ENCODE data around the gene HIVEP3. TPM values are rescaled to one million over a fixed set of nuclear protein-coding genes. Genes with fewer than 3 reads are reported as not detected.

Gene HIVEP3
- total RNA-seq, 1 donor from 2014 or later, result 1.2 TPM

DNA sequence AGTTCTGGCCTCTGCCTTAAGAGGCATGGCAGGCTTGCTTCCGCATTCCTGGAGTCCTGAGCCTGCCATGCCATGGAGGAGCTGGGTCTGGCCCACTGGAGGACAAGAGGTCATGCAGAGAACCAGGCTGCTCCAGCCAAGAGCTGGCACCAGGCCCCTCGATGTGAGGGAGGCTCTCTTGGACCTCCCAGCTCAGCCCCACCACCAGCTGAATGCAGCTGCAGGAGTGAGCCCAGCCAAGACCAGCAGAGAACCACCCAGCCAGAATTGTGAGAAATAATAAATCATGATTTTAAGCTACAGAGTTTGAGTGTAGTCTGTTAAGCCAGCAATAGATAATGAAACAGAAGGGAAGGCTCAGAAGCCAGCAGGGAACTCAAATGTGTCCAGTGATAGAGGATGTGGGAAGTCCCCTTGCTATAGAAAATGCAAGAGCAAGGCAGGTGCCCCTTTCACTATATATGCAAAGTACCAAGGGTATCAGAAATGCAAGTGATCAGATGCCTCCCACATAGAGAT is 118.4 kb downstream of the HIVEP3 start:
- DNase-seq (ENCODE audit: low read depth, low spot score), result no peak
- H3K36me3 Mint-ChIP-seq (ENCODE audit: low read depth), result no peaks in the 10 kb centered on the region
- TF ChIP-seq, protein P1, sequence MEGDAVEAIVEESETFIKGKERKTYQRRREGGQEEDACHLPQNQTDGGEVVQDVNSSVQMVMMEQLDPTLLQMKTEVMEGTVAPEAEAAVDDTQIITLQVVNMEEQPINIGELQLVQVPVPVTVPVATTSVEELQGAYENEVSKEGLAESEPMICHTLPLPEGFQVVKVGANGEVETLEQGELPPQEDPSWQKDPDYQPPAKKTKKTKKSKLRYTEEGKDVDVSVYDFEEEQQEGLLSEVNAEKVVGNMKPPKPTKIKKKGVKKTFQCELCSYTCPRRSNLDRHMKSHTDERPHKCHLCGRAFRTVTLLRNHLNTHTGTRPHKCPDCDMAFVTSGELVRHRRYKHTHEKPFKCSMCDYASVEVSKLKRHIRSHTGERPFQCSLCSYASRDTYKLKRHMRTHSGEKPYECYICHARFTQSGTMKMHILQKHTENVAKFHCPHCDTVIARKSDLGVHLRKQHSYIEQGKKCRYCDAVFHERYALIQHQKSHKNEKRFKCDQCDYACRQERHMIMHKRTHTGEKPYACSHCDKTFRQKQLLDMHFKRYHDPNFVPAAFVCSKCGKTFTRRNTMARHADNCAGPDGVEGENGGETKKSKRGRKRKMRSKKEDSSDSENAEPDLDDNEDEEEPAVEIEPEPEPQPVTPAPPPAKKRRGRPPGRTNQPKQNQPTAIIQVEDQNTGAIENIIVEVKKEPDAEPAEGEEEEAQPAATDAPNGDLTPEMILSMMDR (conservative IDR thresholded peaks at IDR 0.05), result no peak
- no peak overlapping the region for H3K4me3 Mint-ChIP-seq
- H3K27ac Mint-ChIP-seq (ENCODE audit: unreplicated experiment), result no peak overlapping the region
- H3K4me1 Mint-ChIP-seq, result no peaks in the 10 kb centered on the region
- H3K27me3 Mint-ChIP-seq (ENCODE audit: low read depth), result no peaks in the 10 kb centered on the region
- no peaks in the 10 kb centered on the region for H3K9me3 Mint-ChIP-seq

DNA sequence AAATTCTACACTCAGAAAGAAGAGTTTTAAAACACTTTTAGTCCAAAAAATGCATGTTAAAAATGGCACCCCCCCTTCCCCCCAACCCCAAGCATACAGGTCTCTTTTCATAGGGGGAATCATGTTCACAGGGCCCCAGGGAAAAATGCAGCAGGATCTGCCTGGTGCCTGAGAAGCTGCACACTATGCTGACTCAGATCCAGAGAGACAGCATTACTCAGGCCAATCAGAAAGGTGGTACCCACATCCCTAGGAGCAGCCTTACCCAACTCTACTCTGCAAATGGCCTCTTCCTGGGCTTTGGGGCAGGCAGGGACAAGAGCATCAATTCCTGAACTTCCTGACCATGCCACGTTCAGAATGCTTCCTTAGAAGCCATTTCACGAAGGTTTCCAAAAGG is 119.0 kb downstream of the HIVEP3 start:
- no peak overlapping the region for H3K4me3 Mint-ChIP-seq
- H3K36me3 Mint-ChIP-seq (ENCODE audit: low read depth), result no peaks in the 10 kb centered on the region
- DNase-seq (ENCODE audit: low read depth, low spot score), result no peak
- H3K4me1 Mint-ChIP-seq, result no peaks in the 10 kb centered on the region
- no peak overlapping the region for H3K27ac Mint-ChIP-seq (ENCODE audit: unreplicated experiment)
- H3K27me3 Mint-ChIP-seq (ENCODE audit: low read depth), result no peaks in the 10 kb centered on the region
- H3K9me3 Mint-ChIP-seq, result no peaks in the 10 kb centered on the region
- TF ChIP-seq, protein P1 (conservative IDR thresholded peaks at IDR 0.05), result no peak

DNA sequence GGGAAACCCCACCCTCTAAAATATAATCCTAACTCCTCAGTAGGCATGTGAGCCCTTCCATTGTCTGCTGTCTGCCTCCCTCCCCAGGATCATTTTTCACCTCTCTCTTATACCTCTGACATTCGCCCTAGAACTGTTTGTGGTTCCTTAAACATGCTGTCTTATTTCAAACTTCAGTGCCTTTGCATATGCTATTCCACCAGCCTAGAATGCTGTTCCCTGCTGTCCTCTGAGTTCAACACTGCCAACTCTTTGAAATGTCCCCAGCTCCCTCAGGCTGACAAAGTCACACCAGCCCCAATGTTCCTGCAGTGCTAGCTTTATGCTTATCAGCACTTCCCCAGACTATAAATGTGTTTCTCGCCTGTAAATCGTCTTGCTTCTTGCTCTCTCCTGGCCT is 119.5 kb downstream of the HIVEP3 start:
- Mint-ChIP-seq H3K4me3 (no peak overlapping the region), H3K27ac (ENCODE audit: unreplicated experiment) (no peak overlapping the region), H3K27me3 (ENCODE audit: low read depth) (no peaks in the 10 kb centered on the region), H3K9me3 (no peaks in the 10 kb centered on the region), H3K4me1 (no peaks in the 10 kb centered on the region), H3K36me3 (ENCODE audit: low read depth) (no peaks in the 10 kb centered on the region)
- TF ChIP-seq, protein P1 (conservative IDR thresholded peaks at IDR 0.05), result no peak
- no peak for DNase-seq (ENCODE audit: low read depth, low spot score)

DNA sequence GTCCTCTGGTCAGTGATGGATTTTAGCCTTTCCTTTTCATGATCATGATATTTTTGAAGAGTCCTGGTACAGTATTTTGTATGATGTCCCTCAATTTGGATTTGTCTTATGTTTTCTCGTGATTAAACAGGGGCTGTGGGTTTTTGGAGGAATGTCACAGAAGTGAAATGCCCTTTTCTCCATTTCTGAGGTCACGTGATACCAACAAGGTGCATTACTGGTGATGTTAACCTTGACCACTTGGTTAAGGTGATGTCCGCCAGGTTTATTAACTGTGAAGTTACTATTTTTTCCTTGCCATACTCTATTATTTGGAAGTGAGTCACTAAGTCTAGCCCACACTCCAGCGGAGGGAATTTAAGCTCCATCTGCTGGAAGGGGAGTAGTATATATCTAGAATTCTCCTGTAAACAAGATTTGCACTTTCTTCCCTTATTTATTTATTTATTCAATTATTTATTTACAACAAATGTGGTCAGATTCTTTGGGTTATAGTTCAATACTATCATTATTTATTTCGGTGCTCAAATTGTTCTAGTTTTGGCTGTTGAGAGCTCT is 123.4 kb downstream of the HIVEP3 start:
- no peak for DNase-seq (ENCODE audit: low read depth, low spot score)
- Mint-ChIP-seq H3K4me1 (no peaks in the 10 kb centered on the region), H3K27me3 (ENCODE audit: low read depth) (peaks cover 3% of the 10 kb centered on the region), H3K9me3 (peaks cover 5% of the 10 kb centered on the region), H3K27ac (ENCODE audit: unreplicated experiment) (no peak overlapping the region), H3K36me3 (ENCODE audit: low read depth) (no peaks in the 10 kb centered on the region), H3K4me3 (no peak overlapping the region)
- TF ChIP-seq, protein P1 (conservative IDR thresholded peaks at IDR 0.05), result peak; percentile 49

DNA sequence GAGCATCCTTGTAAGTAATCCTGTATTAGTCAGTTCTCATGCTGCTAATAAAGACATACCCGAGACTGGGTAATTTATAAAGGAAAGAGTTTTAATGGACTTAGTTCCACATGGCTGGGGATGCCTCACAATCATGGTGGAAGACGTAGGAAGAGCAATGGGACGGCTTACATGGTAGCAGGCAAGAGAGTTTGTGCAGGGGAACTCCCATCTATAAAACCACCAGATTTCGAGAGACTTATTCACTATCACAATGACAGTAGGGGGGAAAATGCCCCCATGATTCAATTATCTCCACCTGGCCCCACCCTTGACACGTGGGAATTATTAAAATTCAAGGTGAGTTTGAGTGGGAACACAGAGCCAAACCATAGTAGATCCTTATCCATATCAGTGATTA is 124.7 kb downstream of the HIVEP3 start:
- Mint-ChIP-seq H3K9me3 (peaks cover 5% of the 10 kb centered on the region), H3K36me3 (ENCODE audit: low read depth) (no peaks in the 10 kb centered on the region), H3K27ac (ENCODE audit: unreplicated experiment) (no peak overlapping the region), H3K27me3 (ENCODE audit: low read depth) (peaks cover 3% of the 10 kb centered on the region), H3K4me1 (no peaks in the 10 kb centered on the region), H3K4me3 (no peak overlapping the region)
- TF ChIP-seq, protein P1 (conservative IDR thresholded peaks at IDR 0.05), result no peak
- no peak for DNase-seq (ENCODE audit: low read depth, low spot score)

Measured in neural crest cell (in vitro differentiated cells).